ENCODE results near the gene IL1RAP. TPM values are rescaled to one million over a fixed set of nuclear protein-coding genes. Genes with fewer than 3 reads are reported as not detected.

Gene IL1RAP
- total RNA-seq, 2 experiments from 2014 or later: 11.0 to 13.7 TPM

- H3K4me1 Mint-ChIP-seq (ENCODE audit: low read depth): peaks cover 24% of the 10 kb centered on the region
- peaks cover 34% of the 10 kb centered on the region for H3K27me3 Mint-ChIP-seq (ENCODE audit: low read depth)
- intact Hi-C loops (cut with micrococcal nuclease): no loop called here
- no peaks in the 10 kb centered on the region for H3K36me3 Mint-ChIP-seq (ENCODE audit: low read depth)
- no peak overlapping the region for H3K27ac Mint-ChIP-seq
- H3K9me3 Mint-ChIP-seq: no peaks in the 10 kb centered on the region
- DNase-seq: no peak
- CTCF ChIA-PET: no interaction called here
- no peak overlapping the region for H3K4me3 Mint-ChIP-seq
Measured at GRCh38 chr3:190495354-190495753, 18.5 kb upstream of the IL1RAP start.

GRCh38 chr3:190495796-190496195 is 18.1 kb upstream of the IL1RAP start:
- DNase-seq: no peak
- H3K27me3 Mint-ChIP-seq (ENCODE audit: low read depth): peaks cover 33% of the 10 kb centered on the region
- H3K4me1 Mint-ChIP-seq (ENCODE audit: low read depth): peaks cover 24% of the 10 kb centered on the region
- no peaks in the 10 kb centered on the region for H3K9me3 Mint-ChIP-seq
- H3K36me3 Mint-ChIP-seq (ENCODE audit: low read depth): no peaks in the 10 kb centered on the region
- H3K27ac Mint-ChIP-seq: no peak overlapping the region
- intact Hi-C loops (cut with micrococcal nuclease): no loop called here
- no peak overlapping the region for H3K4me3 Mint-ChIP-seq
- CTCF ChIA-PET: no interaction called here

GRCh38 chr3:190496859-190497258 is 17.0 kb upstream of the IL1RAP start:
- no peaks in the 10 kb centered on the region for H3K9me3 Mint-ChIP-seq
- no peak overlapping the region for H3K27ac Mint-ChIP-seq
- no peak overlapping the region for H3K4me3 Mint-ChIP-seq
- intact Hi-C loops (cut with micrococcal nuclease): no loop called here
- peaks cover 16% of the 10 kb centered on the region for H3K4me1 Mint-ChIP-seq (ENCODE audit: low read depth)
- DNase-seq: no peak
- peaks cover 34% of the 10 kb centered on the region for H3K27me3 Mint-ChIP-seq (ENCODE audit: low read depth)
- H3K36me3 Mint-ChIP-seq (ENCODE audit: low read depth): no peaks in the 10 kb centered on the region
- CTCF ChIA-PET: interaction anchor here (0.6 kb wide), 1 partner anchor 365 kb away, joined by 6 read pairs; no protein-coding TSS in a partner anchor

GRCh38 chr3:190497811-190498210 is 16.1 kb upstream of the IL1RAP start:
- no peaks in the 10 kb centered on the region for H3K9me3 Mint-ChIP-seq
- H3K27me3 Mint-ChIP-seq (ENCODE audit: low read depth): peaks cover 34% of the 10 kb centered on the region
- intact Hi-C loops (cut with micrococcal nuclease): no loop called here
- H3K4me1 Mint-ChIP-seq (ENCODE audit: low read depth): peaks cover 7% of the 10 kb centered on the region
- H3K36me3 Mint-ChIP-seq (ENCODE audit: low read depth): no peaks in the 10 kb centered on the region
- no peak overlapping the region for H3K27ac Mint-ChIP-seq
- DNase-seq: no peak
- CTCF ChIA-PET: no interaction called here
- no peak overlapping the region for H3K4me3 Mint-ChIP-seq

GRCh38 chr3:190498293-190498692 is 15.6 kb upstream of the IL1RAP start:
- H3K27me3 Mint-ChIP-seq (ENCODE audit: low read depth): peaks cover 30% of the 10 kb centered on the region
- H3K4me1 Mint-ChIP-seq (ENCODE audit: low read depth): peaks cover 4% of the 10 kb centered on the region
- H3K4me3 Mint-ChIP-seq: no peak overlapping the region
- H3K27ac Mint-ChIP-seq: no peak overlapping the region
- no peaks in the 10 kb centered on the region for H3K9me3 Mint-ChIP-seq
- DNase-seq: no peak
- CTCF ChIA-PET: no interaction called here
- intact Hi-C loops (cut with micrococcal nuclease): no loop called here
- H3K36me3 Mint-ChIP-seq (ENCODE audit: low read depth): no peaks in the 10 kb centered on the region

- Mint-ChIP-seq H3K36me3 (ENCODE audit: low read depth) (no peaks in the 10 kb centered on the region), H3K27ac (no peak overlapping the region), H3K9me3 (no peaks in the 10 kb centered on the region), H3K4me3 (no peak overlapping the region), H3K4me1 (ENCODE audit: low read depth) (peaks cover 4% of the 10 kb centered on the region), H3K27me3 (ENCODE audit: low read depth) (peaks cover 29% of the 10 kb centered on the region)
- no peak for DNase-seq
- CTCF ChIA-PET: no interaction called here
- intact Hi-C loops (cut with micrococcal nuclease): no loop called here
Measured at GRCh38 chr3:190499122-190499521, 14.8 kb upstream of the IL1RAP start.

GRCh38 chr3:190502946-190503345 is 10.9 kb upstream of the IL1RAP start:
- intact Hi-C loops (cut with micrococcal nuclease): no loop called here
- Mint-ChIP-seq H3K4me3 (no peak overlapping the region), H3K9me3 (no peaks in the 10 kb centered on the region), H3K36me3 (ENCODE audit: low read depth) (no peaks in the 10 kb centered on the region), H3K27ac (no peak overlapping the region), H3K4me1 (ENCODE audit: low read depth) (no peaks in the 10 kb centered on the region), H3K27me3 (ENCODE audit: low read depth) (peaks cover 19% of the 10 kb centered on the region)
- DNase-seq: no peak
- CTCF ChIA-PET: no interaction called here

GRCh38 chr3:190504354-190505125 is 9.3 kb upstream of the IL1RAP start:
- H3K27me3 Mint-ChIP-seq (ENCODE audit: low read depth): peaks cover 12% of the 10 kb centered on the region
- DNase-seq: no peak
- intact Hi-C loops (cut with micrococcal nuclease): no loop called here
- no peak overlapping the region for H3K4me3 Mint-ChIP-seq
- CTCF ChIA-PET: interaction anchor here (0.9 to 1.6 kb wide), 4 partner anchors 9 to 194 kb away, joined by 3 to 4 read pairs (median 3); partner anchors contain the start of gene IL1RAP
- H3K4me1 Mint-ChIP-seq (ENCODE audit: low read depth): no peaks in the 10 kb centered on the region
- no peaks in the 10 kb centered on the region for H3K36me3 Mint-ChIP-seq (ENCODE audit: low read depth)
- H3K27ac Mint-ChIP-seq: no peak overlapping the region
- H3K9me3 Mint-ChIP-seq: no peaks in the 10 kb centered on the region

GRCh38 chr3:190505381-190506003 is 8.4 kb upstream of the IL1RAP start:
- Mint-ChIP-seq H3K27ac (no peak overlapping the region), H3K36me3 (ENCODE audit: low read depth) (no peaks in the 10 kb centered on the region), H3K4me3 (no peak overlapping the region), H3K4me1 (ENCODE audit: low read depth) (no peaks in the 10 kb centered on the region), H3K27me3 (ENCODE audit: low read depth) (peaks cover 12% of the 10 kb centered on the region), H3K9me3 (no peaks in the 10 kb centered on the region)
- intact Hi-C loops (cut with micrococcal nuclease): no loop called here
- CTCF ChIA-PET: interaction anchor here (0.8 to 1.6 kb wide), 2 partner anchors 81 to 280 kb away, joined by 3 read pairs; no protein-coding TSS in a partner anchor
- no peak for DNase-seq

GRCh38 chr3:190506271-190506670 is 7.6 kb upstream of the IL1RAP start:
- H3K9me3 Mint-ChIP-seq: no peaks in the 10 kb centered on the region
- intact Hi-C loops (cut with micrococcal nuclease): no loop called here
- no peak for DNase-seq

GRCh38 chr3:190512666-190513065 is 1.2 kb upstream of the IL1RAP start:
- no peak for DNase-seq
- CTCF ChIA-PET: interaction anchor here (1.2 kb wide), 1 partner anchor 110 kb away, joined by 3 read pairs; no protein-coding TSS in a partner anchor
- Mint-ChIP-seq H3K36me3 (ENCODE audit: low read depth) (no peaks in the 10 kb centered on the region), H3K27me3 (ENCODE audit: low read depth) (no peaks in the 10 kb centered on the region), H3K4me1 (ENCODE audit: low read depth) (peaks cover 28% of the 10 kb centered on the region), H3K9me3 (no peaks in the 10 kb centered on the region), H3K4me3 (peak overlapping the region; percentile 77), H3K27ac (no peak overlapping the region)
- intact Hi-C loops (cut with micrococcal nuclease): loop anchor here (1.0 to 10.0 kb wide), 7 partner anchors 21 to 1208 kb away; no protein-coding TSS in a partner anchor

More at GRCh38 chr3:190506271-190506670, 7.6 kb upstream of the IL1RAP start:
- Mint-ChIP-seq H3K27ac (no peak overlapping the region), H3K4me1 (ENCODE audit: low read depth) (no peaks in the 10 kb centered on the region), H3K36me3 (ENCODE audit: low read depth) (no peaks in the 10 kb centered on the region), H3K4me3 (no peak overlapping the region), H3K27me3 (ENCODE audit: low read depth) (peaks cover 6% of the 10 kb centered on the region)
- CTCF ChIA-PET: interaction anchor here (0.5 kb wide), 1 partner anchor 63 kb away, joined by 3 read pairs; no protein-coding TSS in a partner anchor

- Mint-ChIP-seq H3K27ac (no peak overlapping the region), H3K36me3 (ENCODE audit: low read depth) (peaks cover 4% of the 10 kb centered on the region), H3K4me1 (ENCODE audit: low read depth) (peaks cover 30% of the 10 kb centered on the region), H3K27me3 (ENCODE audit: low read depth) (no peaks in the 10 kb centered on the region), H3K4me3 (peak overlapping the region; percentile 77), H3K9me3 (peaks cover 2% of the 10 kb centered on the region)
- CTCF ChIA-PET: interaction anchor here (0.9 to 1.7 kb wide), 7 partner anchors 10 to 536 kb away, joined by 3 to 6 read pairs (median 3); no protein-coding TSS in a partner anchor
- intact Hi-C loops (cut with micrococcal nuclease): loop anchor here (1.0 to 10.0 kb wide), 6 partner anchors 72 to 1210 kb away; no protein-coding TSS in a partner anchor
- peak; percentile 54 for DNase-seq
Measured at GRCh38 chr3:190514413-190515153, 698 bp downstream of the IL1RAP start.

Data from activated naive CD4-positive, alpha-beta T cell treated with anti-CD3 and anti-CD28 coated beads for 36 hours (primary cell).